ENCODE results near the gene ZBED4. TPM values are rescaled to one million over a fixed set of nuclear protein-coding genes. Genes with fewer than 3 reads are reported as not detected.

Gene ZBED4
- total and polyA plus RNA-seq, 8 donors = 12.8 to 19.8 (median 15.1) TPM

DNA sequence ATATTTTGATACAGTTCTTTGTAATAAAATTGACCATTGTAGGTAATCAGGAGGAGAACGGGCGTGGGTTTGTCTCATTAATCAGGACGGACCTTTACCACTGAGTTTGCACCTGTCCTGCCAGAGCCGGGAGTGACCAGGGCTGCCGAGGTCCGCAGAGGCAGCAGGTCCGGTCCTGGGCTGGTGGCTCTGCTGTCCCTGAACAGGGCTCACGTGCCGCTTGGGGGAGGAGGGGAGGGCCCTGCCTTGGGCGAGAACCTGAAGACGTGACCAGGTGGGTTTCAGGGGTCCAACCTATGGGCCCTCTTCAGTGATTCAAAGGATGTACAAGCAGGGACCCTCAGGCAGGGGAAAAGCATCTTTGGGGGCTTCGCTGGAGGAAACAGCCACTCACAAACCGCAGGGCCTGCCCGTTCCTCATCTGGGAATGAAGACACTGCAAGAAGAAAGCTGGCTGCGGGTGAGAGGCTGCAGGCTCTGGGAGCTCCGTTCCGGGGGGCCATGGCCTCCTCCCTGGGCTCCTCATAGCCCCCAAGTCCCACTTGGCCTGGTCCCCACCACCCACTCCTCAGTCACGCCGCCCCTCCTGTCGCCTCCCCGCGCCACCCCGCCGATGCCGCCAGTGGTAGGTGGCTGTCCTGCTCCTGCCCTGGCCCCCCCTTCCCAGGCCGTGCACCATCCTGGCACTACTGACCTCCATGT is 74.0 kb downstream of the ZBED4 start:
- no peak overlapping the region for H3K4me3 ChIP-seq

DNA sequence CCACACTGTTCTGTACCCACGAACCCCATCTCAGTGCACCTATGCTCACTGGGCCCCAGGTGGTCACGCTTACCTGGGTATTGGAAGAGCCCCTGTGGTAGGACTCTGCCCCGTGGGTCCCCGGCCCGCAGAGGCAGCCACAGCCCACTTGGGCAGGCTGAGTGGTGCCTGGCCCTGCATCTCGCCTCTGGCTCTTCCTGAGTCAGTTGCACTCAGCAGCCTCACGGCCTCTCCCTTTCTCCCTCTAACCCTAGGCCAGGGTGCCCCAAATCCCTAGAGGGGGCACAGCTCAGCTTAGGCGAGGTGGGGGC is 74.5 kb downstream of the ZBED4 start:
- TF ChIP-seq, protein P1, sequence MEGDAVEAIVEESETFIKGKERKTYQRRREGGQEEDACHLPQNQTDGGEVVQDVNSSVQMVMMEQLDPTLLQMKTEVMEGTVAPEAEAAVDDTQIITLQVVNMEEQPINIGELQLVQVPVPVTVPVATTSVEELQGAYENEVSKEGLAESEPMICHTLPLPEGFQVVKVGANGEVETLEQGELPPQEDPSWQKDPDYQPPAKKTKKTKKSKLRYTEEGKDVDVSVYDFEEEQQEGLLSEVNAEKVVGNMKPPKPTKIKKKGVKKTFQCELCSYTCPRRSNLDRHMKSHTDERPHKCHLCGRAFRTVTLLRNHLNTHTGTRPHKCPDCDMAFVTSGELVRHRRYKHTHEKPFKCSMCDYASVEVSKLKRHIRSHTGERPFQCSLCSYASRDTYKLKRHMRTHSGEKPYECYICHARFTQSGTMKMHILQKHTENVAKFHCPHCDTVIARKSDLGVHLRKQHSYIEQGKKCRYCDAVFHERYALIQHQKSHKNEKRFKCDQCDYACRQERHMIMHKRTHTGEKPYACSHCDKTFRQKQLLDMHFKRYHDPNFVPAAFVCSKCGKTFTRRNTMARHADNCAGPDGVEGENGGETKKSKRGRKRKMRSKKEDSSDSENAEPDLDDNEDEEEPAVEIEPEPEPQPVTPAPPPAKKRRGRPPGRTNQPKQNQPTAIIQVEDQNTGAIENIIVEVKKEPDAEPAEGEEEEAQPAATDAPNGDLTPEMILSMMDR (IDR thresholded peaks at IDR 0.05) = no peak
- Histone ChIP-seq H3K4me1 (peaks cover 14 to 52% of the 10 kb centered on the region in 2 donors), H3K9me3 (no peaks in the 10 kb centered on the region), H3K27ac (no peak overlapping the region), H3K4me3 (no peak overlapping the region), H3K27me3 (peaks cover 0 to 9% of the 10 kb centered on the region in 2 donors), H3K36me3 (peaks cover 0 to 37% of the 10 kb centered on the region in 2 donors)
- intact Hi-C loops (cut with DNase I) = loop anchor here in 1 of 2 donors (2.0 to 10.0 kb wide), 3 partner anchors 57 to 133 kb away; no protein-coding TSS in a partner anchor
- ATAC-seq (no peak), DNase-seq (no peak)

More for the DNA sequence above, 74.0 kb downstream of the ZBED4 start:
- peaks cover 0 to 9% of the 10 kb centered on the region in 2 donors for H3K27me3 ChIP-seq
- ATAC-seq (no peak), DNase-seq (no peak)
- H3K4me1 ChIP-seq = peaks cover 10 to 47% of the 10 kb centered on the region in 2 donors
- H3K9me3 ChIP-seq = no peaks in the 10 kb centered on the region
- peaks cover 0 to 41% of the 10 kb centered on the region in 2 donors for H3K36me3 ChIP-seq
- no peak overlapping the region for H3K27ac ChIP-seq
- intact Hi-C loops (cut with DNase I) = loop anchor here in 1 of 2 donors (2.0 to 10.0 kb wide), 3 partner anchors 57 to 133 kb away; no protein-coding TSS in a partner anchor
- TF ChIP-seq, protein P1 (IDR thresholded peaks at IDR 0.05) = no peak

DNA sequence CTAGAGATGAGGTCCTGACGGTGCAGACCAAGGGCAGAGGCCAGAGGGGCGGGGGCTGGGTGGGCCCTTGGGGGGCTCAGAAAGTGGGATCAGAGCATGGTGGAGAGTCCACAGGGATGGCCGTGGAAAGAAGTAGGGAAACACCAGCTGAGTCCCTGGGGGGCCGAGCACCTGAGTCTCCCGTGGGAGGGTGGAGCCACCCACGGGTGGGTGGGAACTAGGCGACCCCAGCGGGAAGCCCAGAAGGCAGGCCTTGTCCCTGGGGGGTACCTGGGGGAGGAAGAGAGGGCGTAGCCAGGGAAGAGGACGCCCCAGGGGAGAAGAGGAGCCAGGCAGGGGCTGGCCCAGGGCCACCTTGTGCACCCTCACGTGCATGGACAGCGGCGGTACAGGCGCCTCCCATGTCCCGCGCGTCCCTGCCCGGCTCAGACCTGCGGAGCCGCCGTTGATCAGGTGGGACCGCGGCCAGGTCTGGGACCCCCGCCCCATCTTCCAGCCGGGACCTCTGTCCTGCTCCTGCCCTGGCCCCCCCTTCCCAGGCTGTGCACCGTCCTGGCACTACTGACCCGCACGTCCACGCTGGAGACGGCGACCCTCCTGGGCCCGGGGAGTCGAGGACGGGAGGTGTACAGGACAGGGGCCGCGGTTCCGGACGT is 75.0 kb downstream of the ZBED4 start:
- H3K27ac ChIP-seq = no peak overlapping the region
- no peak overlapping the region for H3K4me3 ChIP-seq
- TF ChIP-seq, protein P1 (IDR thresholded peaks at IDR 0.05) = no peak
- H3K4me1 ChIP-seq = peaks cover 20 to 58% of the 10 kb centered on the region in 2 donors
- H3K27me3 ChIP-seq = peaks cover 0 to 9% of the 10 kb centered on the region in 2 donors
- ATAC-seq (no peak), DNase-seq (no peak)
- intact Hi-C loops (cut with DNase I) = loop anchor here in 1 of 2 donors (2.0 to 10.0 kb wide), 3 partner anchors 56 to 134 kb away; no protein-coding TSS in a partner anchor
- H3K9me3 ChIP-seq = no peaks in the 10 kb centered on the region
- peaks cover 0 to 33% of the 10 kb centered on the region in 2 donors for H3K36me3 ChIP-seq

DNA sequence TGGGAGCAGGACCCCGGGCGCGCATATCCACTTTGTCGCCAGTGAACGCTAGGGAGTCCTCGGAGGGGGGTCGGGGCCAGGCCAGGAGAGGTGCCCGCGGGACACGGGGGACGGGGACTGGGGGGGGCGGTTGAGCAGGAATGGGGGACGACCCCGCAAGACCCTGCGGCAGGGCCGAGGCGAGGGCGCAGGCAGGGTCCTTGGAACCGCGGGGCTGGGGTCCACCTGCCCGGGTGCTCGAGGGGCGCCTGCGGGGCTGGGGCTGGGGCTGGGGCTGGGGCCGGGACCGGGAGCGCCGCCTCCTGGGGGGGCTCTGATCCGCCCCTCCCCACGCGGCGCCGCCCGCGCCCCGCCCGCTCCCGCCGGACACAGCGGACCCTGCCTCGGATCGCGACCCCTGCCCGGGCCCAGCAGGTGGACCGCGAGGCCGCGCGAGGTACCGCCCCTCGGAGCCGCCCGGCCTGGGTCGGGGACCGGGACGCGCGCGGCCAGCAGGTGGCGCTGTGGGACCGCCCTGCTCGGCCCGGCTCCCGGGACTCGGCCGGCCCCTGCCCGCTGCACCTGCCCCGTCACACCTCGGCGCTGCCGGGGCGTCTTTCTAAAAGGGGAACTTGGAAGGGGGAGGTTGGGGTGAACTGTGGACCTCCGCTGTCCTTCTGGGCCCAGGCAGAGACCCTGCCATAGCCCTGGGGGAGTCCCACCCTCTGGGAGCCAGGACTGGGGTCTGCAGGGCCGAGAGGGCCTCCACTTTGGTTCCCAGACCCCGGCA is 75.8 kb downstream of the ZBED4 start:
- Histone ChIP-seq H3K4me1 (peaks cover 26 to 65% of the 10 kb centered on the region in 2 donors), H3K27me3 (peaks cover 0 to 9% of the 10 kb centered on the region in 2 donors), H3K4me3 (no peak overlapping the region), H3K27ac (no peak overlapping the region), H3K9me3 (no peaks in the 10 kb centered on the region), H3K36me3 (peaks cover 0 to 26% of the 10 kb centered on the region in 2 donors)
- TF ChIP-seq, protein P1 (IDR thresholded peaks at IDR 0.05) = peak; percentile 92 to 95
- peak in 2 of 4 donors; percentile 60 to 96 for DNase-seq
- peak; percentile 62 for ATAC-seq
- intact Hi-C loops (cut with DNase I) = loop anchor here in 1 of 2 donors (2.0 to 10.0 kb wide), 3 partner anchors 55 to 135 kb away; no protein-coding TSS in a partner anchor
